A673 (cell line): ENCODE results near the gene FSTL4. TPM values are rescaled to one million over a fixed set of nuclear protein-coding genes. Genes with fewer than 3 reads are reported as not detected.

ENCODE experiments used
- BruUV-seq: library from RNA; stranded (reverse); fragments of 400-500 nt; replicated peaks from 2 replicates; lab custom pipeline; 2021; lab: Mats Ljungman, UMichigan
- CTCF ChIA-PET: fragments of 300-600 bp; sonication (Branson Sonifier 250); formaldehyde crosslinking; loops from one replicate; lab custom pipeline; 2022; ENCODE audit warnings: antibody characterized with exemption; lab: Charles Lee
- POLR2A ChIA-PET: fragments of 300-600 bp; sonication (Branson Sonifier 250); formaldehyde crosslinking; loops from one replicate; lab custom pipeline; 2022; ENCODE audit warnings: antibody characterized with exemption; ENCODE audit not compliant: low non-redundant PET; lab: Charles Lee
- DNase-seq: peaks from one replicate; pipeline ENCODE4 v3.0.0-alpha.2; 2015; ENCODE audit warnings: low spot score
- H3K27ac ChIP-seq: fragments of 200-600 bp; sonication (generic); 2 replicates; pipeline ENCODE4 v1.5.1; 2016; ENCODE audit warnings: mixed run types, low read depth, mild to moderate bottlenecking, mixed read lengths, antibody characterized with exemption, low read length; ENCODE audit not compliant: poor library complexity, severe bottlenecking
- H3K27me3 ChIP-seq: fragments of 200-600 bp; sonication (generic); replicated peaks from 2 replicates; pipeline ENCODE4 v1.6.1; 2017; ENCODE audit warnings: mixed run types, low read depth, mild to moderate bottlenecking, mixed read lengths, antibody characterized with exemption, low read length; ENCODE audit not compliant: insufficient read depth, poor library complexity
- H3K36me3 ChIP-seq: fragments of 200-600 bp; sonication (generic); 2 replicates; pipeline ENCODE4 v1.6.1; 2016; ENCODE audit warnings: mixed run types, mild to moderate bottlenecking, mixed read lengths, antibody characterized with exemption, low read length; ENCODE audit not compliant: insufficient read depth, poor library complexity, severe bottlenecking
- H3K4me1 ChIP-seq: fragments of 200-600 bp; sonication (generic); 2 replicates; pipeline ENCODE4 v1.6.1; 2017; ENCODE audit warnings: mixed run types, mild to moderate bottlenecking, mixed read lengths, antibody characterized with exemption, low read length; ENCODE audit not compliant: insufficient read depth, poor library complexity, severe bottlenecking
- H3K4me3 ChIP-seq: fragments of 200-600 bp; sonication (generic); 2 replicates; pipeline ENCODE4 v1.5.1; 2016; ENCODE audit warnings: low read depth, mixed run types, mild to moderate bottlenecking, mixed read lengths, low read length; ENCODE audit not compliant: poor library complexity, severe bottlenecking
- H3K9me3 ChIP-seq: fragments of 200-600 bp; sonication (generic); 2 replicates; pipeline ENCODE4 v1.6.1; 2016; ENCODE audit warnings: mixed run types, low read depth, mild to moderate bottlenecking, mixed read lengths, antibody characterized with exemption, low read length; ENCODE audit not compliant: poor library complexity, severe bottlenecking
- EZH2 ChIP-seq: fragments of 200-600 bp; sonication (generic); IDR thresholded peaks from 2 replicates; pipeline ENCODE4 v1.6.1; 2017; ENCODE audit warnings: borderline replicate concordance, low read depth, mild to moderate bottlenecking, mixed read lengths, antibody characterized with exemption, low read length; ENCODE audit not compliant: poor library complexity, severe bottlenecking
- intact Hi-C: fragments of 100-400 bp; cut with micrococcal nuclease; formaldehyde crosslinking; loops from one replicate; pipeline ENCODE4 v1.10.0; 2022; ENCODE audit not compliant: unreplicated experiment
- total RNA-seq: library from RNA; stranded (reverse); gene quantifications from 2 replicates; pipeline ENCODE4 v1.2.3, GENCODE V29; 2021
- TF ChIP-seq, protein P1 (sequence below): fragments of 300-800, 200-600 bp; sonication (generic); conservative IDR thresholded peaks from 2 replicates; pipeline ENCODE4 v1.5.1; 2017; ENCODE audit warnings: low read depth, mild to moderate bottlenecking, antibody characterized with exemption, low read length, moderate library complexity, mixed read lengths

The FSTL4 gene
- total RNA-seq, 1 experiment from 2014 or later, result 0.86 TPM

DNA sequence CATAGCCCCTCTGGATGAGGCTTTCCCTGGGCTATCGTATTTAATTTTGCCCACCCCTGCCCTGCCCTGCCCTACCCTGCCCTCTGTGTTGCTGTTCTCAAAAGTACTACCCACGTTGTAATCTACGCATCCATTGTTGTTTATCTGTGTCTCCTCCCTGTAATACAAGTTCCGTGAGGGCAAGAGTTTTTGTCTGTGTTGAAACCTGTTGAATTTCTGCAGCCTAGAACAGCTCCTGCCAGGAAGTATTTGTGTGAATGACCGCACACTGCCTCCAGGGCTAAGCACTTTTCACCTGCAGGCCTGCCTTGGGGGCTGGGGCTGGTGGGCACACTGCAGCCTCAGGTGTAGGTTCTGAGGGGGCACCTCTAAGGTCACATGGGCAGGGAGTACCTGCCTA is 315.7 kb downstream of the FSTL4 start:
- no peak for TF ChIP-seq EZH2
- TF ChIP-seq, protein P1, sequence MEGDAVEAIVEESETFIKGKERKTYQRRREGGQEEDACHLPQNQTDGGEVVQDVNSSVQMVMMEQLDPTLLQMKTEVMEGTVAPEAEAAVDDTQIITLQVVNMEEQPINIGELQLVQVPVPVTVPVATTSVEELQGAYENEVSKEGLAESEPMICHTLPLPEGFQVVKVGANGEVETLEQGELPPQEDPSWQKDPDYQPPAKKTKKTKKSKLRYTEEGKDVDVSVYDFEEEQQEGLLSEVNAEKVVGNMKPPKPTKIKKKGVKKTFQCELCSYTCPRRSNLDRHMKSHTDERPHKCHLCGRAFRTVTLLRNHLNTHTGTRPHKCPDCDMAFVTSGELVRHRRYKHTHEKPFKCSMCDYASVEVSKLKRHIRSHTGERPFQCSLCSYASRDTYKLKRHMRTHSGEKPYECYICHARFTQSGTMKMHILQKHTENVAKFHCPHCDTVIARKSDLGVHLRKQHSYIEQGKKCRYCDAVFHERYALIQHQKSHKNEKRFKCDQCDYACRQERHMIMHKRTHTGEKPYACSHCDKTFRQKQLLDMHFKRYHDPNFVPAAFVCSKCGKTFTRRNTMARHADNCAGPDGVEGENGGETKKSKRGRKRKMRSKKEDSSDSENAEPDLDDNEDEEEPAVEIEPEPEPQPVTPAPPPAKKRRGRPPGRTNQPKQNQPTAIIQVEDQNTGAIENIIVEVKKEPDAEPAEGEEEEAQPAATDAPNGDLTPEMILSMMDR, result no peak
- H3K4me1 ChIP-seq, result no peaks in the 10 kb centered on the region
- no peaks in the 10 kb centered on the region for H3K27me3 ChIP-seq
- DNase-seq, result no peak
- BruUV-seq, result no TSS peak
- CTCF ChIA-PET, result no interaction called here
- H3K36me3 ChIP-seq, result no peaks in the 10 kb centered on the region
- intact Hi-C loops, result no loop called here
- H3K9me3 ChIP-seq, result no peaks in the 10 kb centered on the region
- no peak overlapping the region for H3K4me3 ChIP-seq
- POLR2A ChIA-PET, result no interaction called here
- H3K27ac ChIP-seq, result no peak overlapping the region

- Histone ChIP-seq H3K27me3 (no peaks in the 10 kb centered on the region), H3K4me1 (no peaks in the 10 kb centered on the region), H3K36me3 (no peaks in the 10 kb centered on the region), H3K4me3 (no peak overlapping the region), H3K9me3 (no peaks in the 10 kb centered on the region), H3K27ac (no peak overlapping the region)
- TF ChIP-seq, protein P1, result no peak
- no peak for TF ChIP-seq EZH2
- intact Hi-C loops, result no loop called here
- ChIA-PET CTCF (no interaction called here), POLR2A (no interaction called here)
- no TSS peak for BruUV-seq
- no peak for DNase-seq
These were observed 316.8 kb downstream of the FSTL4 start for GRCh38 chr5:133295520-133295919.

GRCh38 chr5:133294380-133294779 is 318.0 kb downstream of the FSTL4 start:
- TF ChIP-seq, protein P1, result no peak
- BruUV-seq, result no TSS peak
- ChIA-PET CTCF (no interaction called here), POLR2A (no interaction called here)
- intact Hi-C loops, result no loop called here
- Histone ChIP-seq H3K4me1 (no peaks in the 10 kb centered on the region), H3K9me3 (no peaks in the 10 kb centered on the region), H3K36me3 (no peaks in the 10 kb centered on the region), H3K27me3 (no peaks in the 10 kb centered on the region), H3K4me3 (no peak overlapping the region), H3K27ac (no peak overlapping the region)
- no peak for DNase-seq
